HG02973 (cell line): ENCODE results near the gene SLC43A3.

Experiments used
- ATAC-seq: cut with Tn5 transposase; IDR thresholded peaks from one replicate; pipeline ENCODE4 v1.9.1; 2021; ENCODE audit warnings: moderate library complexity; ENCODE audit not compliant: unreplicated experiment

SLC43A3 gene

DNA sequence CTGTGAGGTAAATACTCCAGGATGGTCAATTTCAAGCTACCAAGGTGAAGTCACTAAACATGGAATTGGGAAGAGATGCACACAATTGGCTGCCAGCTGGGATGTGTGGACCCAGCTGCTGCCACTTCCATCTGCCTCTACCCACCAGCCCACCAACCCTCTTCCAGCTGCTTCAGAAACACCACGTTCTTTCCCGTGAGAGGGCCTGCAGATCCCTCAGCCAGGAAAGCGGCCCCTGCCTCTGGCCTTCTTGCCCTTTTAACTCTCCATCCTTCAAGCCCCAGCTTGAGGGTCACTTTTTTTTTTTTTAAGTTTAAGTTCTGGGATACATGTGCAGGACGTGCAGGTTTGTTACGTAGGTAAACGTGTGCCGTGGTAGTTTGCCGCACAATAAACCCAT, 65.9 kb downstream of the SLC43A3 start:
- no peak for ATAC-seq

- ATAC-seq = no peak
Measured at GRCh38 chr11:57359896-57360690, 66.8 kb downstream of the SLC43A3 start.

DNA sequence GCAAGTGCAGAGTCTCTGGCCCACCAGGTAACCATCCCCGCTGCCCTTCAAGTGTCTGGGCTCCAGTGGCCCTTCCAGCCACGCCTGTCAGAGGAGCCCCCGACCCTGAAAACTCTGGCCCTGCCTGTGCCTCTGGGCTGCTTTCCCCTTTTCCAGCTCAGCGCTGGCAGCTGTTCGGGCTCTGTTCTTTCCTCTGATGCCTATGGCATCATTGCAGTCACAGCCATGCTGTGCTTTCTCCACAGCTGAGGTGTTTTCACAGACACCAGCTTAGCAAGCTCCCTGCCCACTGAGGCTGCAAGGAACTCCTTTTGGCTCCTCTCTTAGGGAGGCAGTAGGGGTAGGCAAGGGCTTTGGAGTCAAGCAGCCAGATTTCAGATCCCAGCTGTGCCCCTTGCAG, 67.5 kb downstream of the SLC43A3 start:
- no peak for ATAC-seq

- no peak for ATAC-seq
Measured at GRCh38 chr11:57358991-57359390, 67.9 kb downstream of the SLC43A3 start.

- ATAC-seq = no peak
Measured at GRCh38 chr11:57358543-57358961, 68.4 kb downstream of the SLC43A3 start.

DNA sequence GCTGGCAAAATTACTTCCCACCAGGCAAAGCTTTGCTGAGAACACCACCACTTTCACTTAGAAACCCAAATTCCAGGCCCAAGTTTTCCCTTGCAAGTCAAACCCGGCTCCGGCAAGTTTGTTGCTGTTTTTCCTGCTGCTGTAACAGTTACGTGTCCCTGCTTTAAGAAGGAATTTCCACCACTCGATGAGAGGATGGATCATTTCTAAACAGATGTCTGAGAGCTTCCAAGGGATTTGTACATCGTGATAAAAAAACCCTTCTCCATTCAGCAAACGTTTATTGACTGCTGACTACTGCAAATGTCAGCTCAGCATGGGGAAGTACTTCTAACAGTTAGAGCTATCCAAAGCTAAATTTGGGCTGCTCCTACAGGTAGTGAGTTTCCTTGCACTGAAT, 69.1 kb downstream of the SLC43A3 start:
- ATAC-seq = no peak

GRCh38 chr11:57357310-57357709, 69.6 kb downstream of the SLC43A3 start:
- ATAC-seq = no peak
